AG04450 (cell line): ENCODE measurements around the gene LONRF2. TPM values are rescaled to one million over a fixed set of nuclear protein-coding genes. Genes with fewer than 3 reads are reported as not detected.
A peak's percentile ranks its signal among the peaks of the same experiment; 100 is the strongest.
"Not testable (repeated sequence)": the region's sequence is repeated elsewhere in the genome, so short reads cannot be mapped to it uniquely, and the experiment has no call there.

Source experiments
- CTCF ChIA-PET: fragments of 300-600, 350-600 bp; formaldehyde crosslinking; extraction: SDS; loops from one replicate; lab custom pipeline; 2022; ENCODE audit warnings: antibody characterized with exemption, inconsistent platforms; lab: Charles Lee
- POLR2A ChIA-PET: fragments of 350-600 bp; formaldehyde crosslinking; extraction: SDS; loops from one replicate; lab custom pipeline; 2021; ENCODE audit warnings: antibody characterized with exemption, inconsistent platforms; lab: Yijun Ruan, JAX
- DNase-seq: peaks from one replicate; pipeline ENCODE4 v3.0.0-alpha.2; 2011; ENCODE audit warnings: low read depth, low spot score
- H3K27ac ChIP-seq: one replicate; pipeline ENCODE4 v1.5.1; 2012; ENCODE audit warnings: low read depth, low read length, control low read depth
- H3K27me3 ChIP-seq: one replicate; pipeline ENCODE4 v1.6.0; 2012; ENCODE audit warnings: low read length; ENCODE audit not compliant: control insufficient read depth, insufficient read depth
- H3K4me3 ChIP-seq: 2 replicates; pipeline ENCODE4 v1.5.1; 2011; ENCODE audit warnings: mild to moderate bottlenecking, low read depth, low read length, control low read depth
- H3K9me3 ChIP-seq: 2 replicates; pipeline ENCODE4 v1.5.1; 2012; ENCODE audit warnings: low read length; ENCODE audit not compliant: control insufficient read depth, insufficient read depth
- CTCF ChIP-seq: IDR thresholded peaks from 2 replicates; pipeline ENCODE4 v1.5.1; 2011; ENCODE audit warnings: low read depth, low read length, control low read depth, inconsistent platforms
- polyA minus RNA-seq: library from RNA; depleted of rRNA, polyadenylated mRNA; stranded (reverse); fragments of >200 nt; gene quantifications from 2 replicates; pipeline ENCODE4 v1.2.3, GENCODE V29; 2011; rRNA and poly(A)+ RNA removed
- polyA plus RNA-seq: library from polyadenylated mRNA; depleted of rRNA; stranded (reverse); fragments of >200 nt; gene quantifications from 2 replicates; pipeline ENCODE4 v1.2.3, GENCODE V29; 2011; rRNA removed

Gene LONRF2
- 0.83 and 0.98 TPM in 2 replicates for polyA plus RNA-seq
- polyA minus RNA-seq, result 1.1 and 2.1 TPM in 2 replicates

GRCh38 chr2:100321866-100322820, at the start of gene LONRF2:
LONRF2 (minus strand) TSS chr2:100322501; CDS start chr2:100322093, 408 bp downstream.
- POLR2A ChIA-PET, result no interaction called here
- CTCF ChIA-PET, result interaction anchor here (1.5 kb wide), 1 partner anchor 22 kb away, joined by 3 read pairs; no protein-coding TSS in a partner anchor
- TF ChIP-seq CTCF, result no peak
- peak within 1 kb of the TSS; percentile 53 for H3K4me3 ChIP-seq
- DNase-seq, result no peak
- peaks cover 7% of the 10 kb centered on the region for H3K9me3 ChIP-seq
- H3K27ac ChIP-seq, result no peak within 1 kb of the TSS
- peaks cover 47% of the 10 kb centered on the region for H3K27me3 ChIP-seq

- ChIA-PET POLR2A (no interaction called here), CTCF (interaction anchor here (1.9 to 6.5 kb wide), 2 partner anchors 14 to 105 kb away, joined by 10 to 52 read pairs; no protein-coding TSS in a partner anchor)
- no peak for TF ChIP-seq CTCF
- Histone ChIP-seq H3K4me3 (no peak overlapping the region), H3K27me3 (peaks cover 21% of the 10 kb centered on the region), H3K9me3 (peaks cover 3% of the 10 kb centered on the region; the same call in 1 of the 2 replicates), H3K27ac (no peak overlapping the region)
- DNase-seq, result no peak
Observed at GRCh38 chr2:100367163-100367562, 44.9 kb upstream of the LONRF2 start.

GRCh38 chr2:100365434-100365833, 43.1 kb upstream of the LONRF2 start:
- peak; percentile 87 for DNase-seq
- CTCF ChIA-PET, result interaction anchor here (1.2 to 6.5 kb wide), 3 partner anchors 15 to 103 kb away, joined by 4 to 52 read pairs (median 10); no protein-coding TSS in a partner anchor
- H3K4me3 ChIP-seq, result no peak overlapping the region
- H3K9me3 ChIP-seq, result no peaks in the 10 kb centered on the region
- peaks cover 11% of the 10 kb centered on the region for H3K27me3 ChIP-seq
- TF ChIP-seq CTCF, result no peak
- no peak overlapping the region for H3K27ac ChIP-seq
- POLR2A ChIA-PET, result no interaction called here

- DNase-seq, H3K27ac ChIP-seq, CTCF ChIA-PET, H3K4me3 ChIP-seq, H3K27me3 ChIP-seq, POLR2A ChIA-PET, H3K9me3 ChIP-seq: not testable (repeated sequence)
Observed at GRCh38 chr2:100362269-100362668, 40.0 kb upstream of the LONRF2 start.

- no peak for DNase-seq
- no peak for TF ChIP-seq CTCF
- ChIA-PET POLR2A (no interaction called here), CTCF (interaction anchor here (1.1 kb wide), 1 partner anchor 22 kb away, joined by 3 read pairs; no protein-coding TSS in a partner anchor)
- peaks cover 16% of the 10 kb centered on the region for H3K27me3 ChIP-seq
- no peaks in the 10 kb centered on the region for H3K9me3 ChIP-seq
- no peak overlapping the region for H3K4me3 ChIP-seq
- no peak overlapping the region for H3K27ac ChIP-seq
Observed at GRCh38 chr2:100359576-100359975, 37.3 kb upstream of the LONRF2 start.
